Measurements from ENCODE around the gene TIMP3. TPM values are rescaled to one million over a fixed set of nuclear protein-coding genes. Genes with fewer than 3 reads are reported as not detected.

The TIMP3 gene
- total RNA-seq (100 to 1,000 TPM; 200 to 201 TPM), polyA plus RNA-seq (ENCODE audit: insufficient read depth, low read depth, low replicate concordance) (214 TPM)
- long read RNA-seq, donor 1, full-length matches to known transcripts: 33 of 39 reads
- long read RNA-seq, donor 1, partial matches to known transcripts: 6 of 39 reads
- long read RNA-seq, donor 1, other reads (novel, unspliced or antisense): 0 of 39 reads
- long read RNA-seq, donor 2, full-length matches to known transcripts: 22 of 22 reads
- long read RNA-seq, donor 2, partial matches to known transcripts: 0 of 22 reads
- long read RNA-seq, donor 2, other reads (novel, unspliced or antisense): 0 of 22 reads

DNA sequence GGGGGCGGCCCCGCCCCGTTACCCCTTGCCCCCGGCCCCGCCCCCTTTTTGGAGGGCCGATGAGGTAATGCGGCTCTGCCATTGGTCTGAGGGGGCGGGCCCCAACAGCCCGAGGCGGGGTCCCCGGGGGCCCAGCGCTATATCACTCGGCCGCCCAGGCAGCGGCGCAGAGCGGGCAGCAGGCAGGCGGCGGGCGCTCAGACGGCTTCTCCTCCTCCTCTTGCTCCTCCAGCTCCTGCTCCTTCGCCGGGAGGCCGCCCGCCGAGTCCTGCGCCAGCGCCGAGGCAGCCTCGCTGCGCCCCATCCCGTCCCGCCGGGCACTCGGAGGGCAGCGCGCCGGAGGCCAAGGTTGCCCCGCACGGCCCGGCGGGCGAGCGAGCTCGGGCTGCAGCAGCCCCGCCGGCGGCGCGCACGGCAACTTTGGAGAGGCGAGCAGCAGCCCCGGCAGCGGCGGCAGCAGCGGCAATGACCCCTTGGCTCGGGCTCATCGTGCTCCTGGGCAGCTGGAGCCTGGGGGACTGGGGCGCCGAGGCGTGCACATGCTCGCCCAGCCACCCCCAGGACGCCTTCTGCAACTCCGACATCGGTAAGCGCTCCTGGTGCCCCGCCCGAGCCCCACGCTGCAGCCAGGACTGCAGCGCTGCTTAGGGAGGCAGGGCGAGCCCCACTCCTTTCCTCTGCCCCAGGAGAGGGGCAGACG is at the start of gene TIMP3:
TIMP3 (plus strand) TSS at position 169 of the 700 bp plus-strand sequence; CDS start at position 466, 297 bp downstream.
- TF ChIP-seq, protein P1, sequence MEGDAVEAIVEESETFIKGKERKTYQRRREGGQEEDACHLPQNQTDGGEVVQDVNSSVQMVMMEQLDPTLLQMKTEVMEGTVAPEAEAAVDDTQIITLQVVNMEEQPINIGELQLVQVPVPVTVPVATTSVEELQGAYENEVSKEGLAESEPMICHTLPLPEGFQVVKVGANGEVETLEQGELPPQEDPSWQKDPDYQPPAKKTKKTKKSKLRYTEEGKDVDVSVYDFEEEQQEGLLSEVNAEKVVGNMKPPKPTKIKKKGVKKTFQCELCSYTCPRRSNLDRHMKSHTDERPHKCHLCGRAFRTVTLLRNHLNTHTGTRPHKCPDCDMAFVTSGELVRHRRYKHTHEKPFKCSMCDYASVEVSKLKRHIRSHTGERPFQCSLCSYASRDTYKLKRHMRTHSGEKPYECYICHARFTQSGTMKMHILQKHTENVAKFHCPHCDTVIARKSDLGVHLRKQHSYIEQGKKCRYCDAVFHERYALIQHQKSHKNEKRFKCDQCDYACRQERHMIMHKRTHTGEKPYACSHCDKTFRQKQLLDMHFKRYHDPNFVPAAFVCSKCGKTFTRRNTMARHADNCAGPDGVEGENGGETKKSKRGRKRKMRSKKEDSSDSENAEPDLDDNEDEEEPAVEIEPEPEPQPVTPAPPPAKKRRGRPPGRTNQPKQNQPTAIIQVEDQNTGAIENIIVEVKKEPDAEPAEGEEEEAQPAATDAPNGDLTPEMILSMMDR (IDR thresholded peaks at IDR 0.05): no peak
- TF ChIP-seq POLR2A (IDR thresholded peaks at IDR 0.05): peak; percentile 84
- 0 to 2% methylated on average over 1 to 28 of the region's 72 CpGs for WGBS, 2 donors
- DNase-seq: peak; percentile 91
- peak within 1 kb of the TSS; percentile 83 to 90 for H3K4me3 ChIP-seq
- peaks cover 26% of the 10 kb centered on the region for H3K4me1 ChIP-seq
- intact Hi-C loops (cut with DNase I; ENCODE audit: low total_unique reads): loop anchor here (5.0 kb wide), 1 partner anchor 191 kb away; no protein-coding TSS in a partner anchor
- no peaks in the 10 kb centered on the region for H3K9me3 ChIP-seq
- no peaks in the 10 kb centered on the region for H3K36me3 ChIP-seq (ENCODE audit: low read depth, missing control alignments)
- H3K27ac ChIP-seq: peak within 1 kb of the TSS; percentile 67 to 80
- H3K27me3 ChIP-seq: no peaks in the 10 kb centered on the region

DNA sequence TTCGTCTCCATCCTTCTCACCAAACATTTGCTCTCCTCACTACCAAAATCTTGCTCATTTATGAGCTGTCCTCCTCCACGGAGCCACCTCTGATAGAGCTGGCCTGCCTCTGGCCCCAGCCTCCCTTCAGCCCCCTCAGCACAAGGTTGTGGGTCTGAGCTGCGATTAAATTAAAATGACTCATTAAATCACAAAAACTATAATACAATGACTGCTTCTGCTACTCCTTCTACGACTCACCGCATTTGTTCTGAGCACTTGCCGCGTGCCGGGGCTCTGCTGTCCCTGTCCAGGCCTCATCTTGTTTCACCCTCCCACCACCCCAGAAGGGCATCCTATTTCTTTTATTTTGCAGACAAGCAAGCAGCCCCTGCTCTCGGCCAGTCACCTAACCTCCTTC is 49.2 kb upstream of the TIMP3 start:
- H3K4me3 ChIP-seq: no peak overlapping the region
- TF ChIP-seq, protein P1 (IDR thresholded peaks at IDR 0.05): no peak
- no peak for TF ChIP-seq POLR2A (IDR thresholded peaks at IDR 0.05)
- H3K27me3 ChIP-seq: no peaks in the 10 kb centered on the region
- no peak overlapping the region for H3K27ac ChIP-seq
- 78 to 84% methylated on average over 9 of the region's 9 CpGs for WGBS, 2 donors
- intact Hi-C loops (cut with DNase I; ENCODE audit: low total_unique reads): no loop called here
- no peaks in the 10 kb centered on the region for H3K9me3 ChIP-seq
- no peak for DNase-seq
- H3K4me1 ChIP-seq: no peaks in the 10 kb centered on the region
- H3K36me3 ChIP-seq (ENCODE audit: low read depth, missing control alignments): no peaks in the 10 kb centered on the region

DNA sequence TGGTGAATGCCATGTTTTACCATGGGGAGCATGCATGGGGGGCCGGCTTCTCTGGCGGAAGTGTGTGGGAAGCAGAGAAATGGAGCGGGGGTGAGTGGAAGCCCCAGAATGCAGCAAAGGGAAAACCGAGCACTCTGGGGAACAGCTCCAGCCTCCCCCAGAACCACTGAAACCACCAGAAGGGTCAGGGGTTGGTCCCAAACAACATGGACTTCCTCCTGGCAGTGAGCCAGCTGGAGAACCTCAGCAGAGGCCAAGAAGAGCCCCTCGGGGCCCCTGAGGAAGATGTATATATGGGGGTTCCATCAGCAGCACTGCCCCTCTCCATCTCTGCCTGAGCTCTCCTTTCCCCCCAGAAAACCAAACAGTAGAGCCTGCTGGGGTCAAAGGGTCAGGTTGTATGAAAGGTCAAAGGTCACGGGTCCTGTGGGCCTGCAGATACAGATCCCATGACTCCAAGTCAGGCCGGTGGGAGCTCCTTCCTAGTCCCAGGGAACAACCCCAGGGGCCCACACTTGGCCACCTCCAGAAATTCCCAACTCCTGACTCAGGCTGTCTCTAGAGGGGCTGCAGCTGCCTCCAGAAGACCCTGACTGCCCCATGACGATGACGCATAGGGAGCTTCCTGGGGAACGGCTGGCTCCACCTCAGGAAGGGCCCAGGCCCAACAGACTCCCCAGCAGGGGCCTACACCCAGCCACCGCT is 48.5 kb upstream of the TIMP3 start:
- no peak overlapping the region for H3K27ac ChIP-seq
- H3K9me3 ChIP-seq: no peaks in the 10 kb centered on the region
- 74% methylated on average over 11 of the region's 11 CpGs for WGBS, 2 donors
- H3K36me3 ChIP-seq (ENCODE audit: low read depth, missing control alignments): no peaks in the 10 kb centered on the region
- H3K4me3 ChIP-seq: no peak overlapping the region
- no peaks in the 10 kb centered on the region for H3K4me1 ChIP-seq
- no peak for TF ChIP-seq POLR2A (IDR thresholded peaks at IDR 0.05)
- TF ChIP-seq, protein P1 (IDR thresholded peaks at IDR 0.05): no peak
- no peaks in the 10 kb centered on the region for H3K27me3 ChIP-seq
- intact Hi-C loops (cut with DNase I; ENCODE audit: low total_unique reads): no loop called here
- no peak for DNase-seq

DNA sequence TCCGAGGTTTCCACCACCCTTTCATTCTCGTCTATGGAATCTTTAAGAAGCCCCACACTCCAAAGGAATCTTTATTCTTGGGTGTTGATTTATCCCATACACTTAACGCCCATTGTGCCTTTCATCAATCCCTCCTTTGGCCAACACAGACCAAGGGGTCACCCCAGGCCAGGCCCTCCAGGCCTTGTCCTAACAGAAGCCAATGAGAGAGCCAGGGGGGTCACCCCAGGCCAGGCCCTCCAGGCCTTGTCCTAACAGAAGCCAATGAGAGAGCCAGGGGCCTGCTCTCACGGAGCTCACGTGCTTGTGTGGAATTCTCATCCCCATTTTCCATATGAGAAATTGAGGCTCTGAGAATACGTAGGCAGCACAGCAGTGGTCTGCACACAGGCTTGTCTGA is 47.9 kb upstream of the TIMP3 start:
- intact Hi-C loops (cut with DNase I; ENCODE audit: low total_unique reads): no loop called here
- Histone ChIP-seq H3K27ac (no peak overlapping the region), H3K27me3 (no peaks in the 10 kb centered on the region), H3K4me3 (no peak overlapping the region), H3K4me1 (no peaks in the 10 kb centered on the region), H3K36me3 (ENCODE audit: low read depth, missing control alignments) (no peaks in the 10 kb centered on the region), H3K9me3 (no peaks in the 10 kb centered on the region)
- no peak for DNase-seq
- 83% methylated on average over 6 of the region's 6 CpGs for WGBS, 2 donors
- TF ChIP-seq POLR2A (IDR thresholded peaks at IDR 0.05): no peak
- TF ChIP-seq, protein P1 (IDR thresholded peaks at IDR 0.05): no peak
